Esophagus squamous epithelium (tissue), 4 donors: ENCODE data around the gene FLNA.
"Not testable (repeated sequence)": the region's sequence is repeated elsewhere in the genome, so short reads cannot be mapped to it uniquely, and the experiment has no call there.

Experiments used
- CTCF ChIP-seq, 6 experiments: fragments of 450-650 bp in 4 of 6; fragments of 200-600 bp in 2 of 6; sonication (generic) in 2 of 6; IDR thresholded peaks; one replicate each; pipeline ENCODE4 v1.5.1; 2016 to 2019; ENCODE audit warnings: antibody characterized with exemption in 6 of 6, mild to moderate bottlenecking in 4 of 6, moderate library complexity in 4 of 6
- POLR2A ChIP-seq, 4 donors: fragments of 450-650 bp; IDR thresholded peaks; one replicate each; pipeline ENCODE4 v1.6.1; 2017; ENCODE audit warnings: antibody characterized with exemption in 4 of 4, mild to moderate bottlenecking in 4 of 4, moderate library complexity in 3 of 4

DNA sequence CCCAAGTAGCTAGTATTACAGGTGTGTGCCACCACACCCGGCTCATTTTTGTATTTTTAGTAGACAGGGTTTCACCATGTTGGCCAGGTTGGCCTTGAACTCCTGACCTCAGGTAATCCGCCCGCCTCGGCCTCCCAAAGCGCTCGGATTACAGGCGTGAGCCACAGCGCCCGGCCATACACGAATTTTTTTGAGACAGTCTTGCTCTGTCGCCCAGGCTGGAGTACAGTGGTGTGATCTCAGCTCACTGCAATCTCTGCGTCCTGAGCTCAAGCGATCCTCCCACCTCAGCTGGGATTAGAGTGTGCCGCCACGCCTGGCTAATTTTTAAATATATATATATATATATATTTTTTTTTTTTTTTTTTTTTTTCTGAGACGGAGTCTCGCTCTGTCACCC lies 21.9 kb upstream of the FLNA start:
- TF ChIP-seq CTCF, POLR2A (IDR thresholded peaks at IDR 0.05): not testable (repeated sequence)
